ENCODE data around the gene RFXAP. TPM values are rescaled to one million over a fixed set of nuclear protein-coding genes. Genes with fewer than 3 reads are reported as not detected.

The RFXAP gene
- total RNA-seq, 3 donors from 2014 or later: 5.0 to 6.3 (median 5.9) TPM

DNA sequence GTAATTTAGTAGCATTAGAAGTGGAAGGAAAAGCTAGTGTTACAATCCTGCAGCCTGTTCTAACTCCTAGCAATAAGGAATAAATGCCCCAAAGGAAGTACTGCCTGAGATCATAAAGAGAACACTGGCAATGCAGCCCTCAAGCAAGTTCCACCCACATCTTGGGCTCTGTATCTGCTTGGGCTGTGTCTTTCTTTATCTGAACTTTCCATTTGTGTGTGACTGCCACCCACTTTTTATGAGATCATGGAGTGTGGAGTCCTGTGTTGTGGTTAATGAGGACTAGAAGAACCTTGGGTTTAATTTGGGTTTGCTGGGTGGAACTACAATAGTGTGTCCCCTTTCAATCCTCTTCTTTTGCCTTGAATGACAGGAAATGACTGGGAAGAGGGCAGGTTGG lies 38.2 kb downstream of the RFXAP start:
- H3K4me3 ChIP-seq: no peak overlapping the region
- intact Hi-C loops (cut with DNase I, micrococcal nuclease): loop anchor here (5.0 kb wide), 1 partner anchor 125 kb away; no protein-coding TSS in a partner anchor
- H3K36me3 ChIP-seq (ENCODE audit: low read depth): no peaks in the 10 kb centered on the region
- peak; percentile 31 for ATAC-seq
- TF ChIP-seq, protein P1, sequence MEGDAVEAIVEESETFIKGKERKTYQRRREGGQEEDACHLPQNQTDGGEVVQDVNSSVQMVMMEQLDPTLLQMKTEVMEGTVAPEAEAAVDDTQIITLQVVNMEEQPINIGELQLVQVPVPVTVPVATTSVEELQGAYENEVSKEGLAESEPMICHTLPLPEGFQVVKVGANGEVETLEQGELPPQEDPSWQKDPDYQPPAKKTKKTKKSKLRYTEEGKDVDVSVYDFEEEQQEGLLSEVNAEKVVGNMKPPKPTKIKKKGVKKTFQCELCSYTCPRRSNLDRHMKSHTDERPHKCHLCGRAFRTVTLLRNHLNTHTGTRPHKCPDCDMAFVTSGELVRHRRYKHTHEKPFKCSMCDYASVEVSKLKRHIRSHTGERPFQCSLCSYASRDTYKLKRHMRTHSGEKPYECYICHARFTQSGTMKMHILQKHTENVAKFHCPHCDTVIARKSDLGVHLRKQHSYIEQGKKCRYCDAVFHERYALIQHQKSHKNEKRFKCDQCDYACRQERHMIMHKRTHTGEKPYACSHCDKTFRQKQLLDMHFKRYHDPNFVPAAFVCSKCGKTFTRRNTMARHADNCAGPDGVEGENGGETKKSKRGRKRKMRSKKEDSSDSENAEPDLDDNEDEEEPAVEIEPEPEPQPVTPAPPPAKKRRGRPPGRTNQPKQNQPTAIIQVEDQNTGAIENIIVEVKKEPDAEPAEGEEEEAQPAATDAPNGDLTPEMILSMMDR (IDR thresholded peaks at IDR 0.05): no peak
- no peaks in the 10 kb centered on the region for H3K4me1 ChIP-seq (ENCODE audit: low read depth)
- DNase-seq: no peak
- H3K9me3 ChIP-seq: no peaks in the 10 kb centered on the region

DNA sequence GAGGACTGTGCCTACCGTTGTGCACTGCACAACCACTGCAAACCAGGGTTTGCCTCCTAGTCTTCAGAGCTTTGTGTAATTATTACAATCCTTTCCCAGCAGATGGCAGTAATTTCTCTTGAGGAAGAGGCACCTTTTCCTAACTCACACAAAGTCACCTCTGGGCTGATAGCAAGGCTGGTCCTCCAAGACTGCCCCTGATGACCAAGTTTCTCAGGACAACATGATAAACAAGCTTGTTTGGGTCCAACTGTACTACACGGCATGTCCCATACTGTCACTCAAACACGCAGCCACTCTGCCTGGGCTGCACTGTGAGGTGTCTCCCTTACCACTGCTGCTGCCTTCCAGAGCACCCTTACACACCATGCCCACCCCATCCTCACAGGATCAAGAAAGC lies 39.3 kb downstream of the RFXAP start:
- DNase-seq: peak in 1 of 3 donors; percentile 18
- Histone ChIP-seq H3K9me3 (no peaks in the 10 kb centered on the region), H3K4me1 (ENCODE audit: low read depth) (no peaks in the 10 kb centered on the region), H3K36me3 (ENCODE audit: low read depth) (no peaks in the 10 kb centered on the region), H3K4me3 (no peak overlapping the region)
- intact Hi-C loops (cut with DNase I, micrococcal nuclease): loop anchor here (5.0 kb wide), 1 partner anchor 124 kb away; no protein-coding TSS in a partner anchor
- TF ChIP-seq, protein P1 (IDR thresholded peaks at IDR 0.05): no peak
- ATAC-seq: peak; percentile 86

DNA sequence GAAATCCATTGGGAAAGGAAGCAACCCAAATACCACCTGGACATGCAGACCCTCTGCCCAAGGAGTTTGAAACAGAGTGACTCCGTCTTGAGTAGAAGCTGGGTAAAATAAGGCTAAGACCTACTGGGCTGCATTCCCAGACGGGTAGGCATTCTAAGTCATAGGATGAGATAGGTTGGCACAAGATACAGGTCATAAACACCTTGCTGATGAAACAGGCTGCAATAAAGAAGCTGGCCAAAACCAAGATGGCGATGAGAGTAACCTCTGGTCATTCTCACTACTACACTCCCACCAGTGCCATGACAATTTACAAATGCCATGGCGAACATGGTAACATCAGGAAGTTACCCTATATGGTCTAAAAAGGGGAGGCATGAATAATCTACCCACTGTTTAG lies 40.2 kb downstream of the RFXAP start:
- no peaks in the 10 kb centered on the region for H3K4me1 ChIP-seq (ENCODE audit: low read depth)
- no peaks in the 10 kb centered on the region for H3K9me3 ChIP-seq
- ATAC-seq (no peak), DNase-seq (no peak)
- no peaks in the 10 kb centered on the region for H3K36me3 ChIP-seq (ENCODE audit: low read depth)
- TF ChIP-seq, protein P1 (IDR thresholded peaks at IDR 0.05): no peak
- intact Hi-C loops (cut with DNase I, micrococcal nuclease): loop anchor here (5.0 kb wide), 1 partner anchor 123 kb away; no protein-coding TSS in a partner anchor
- no peak overlapping the region for H3K4me3 ChIP-seq

DNA sequence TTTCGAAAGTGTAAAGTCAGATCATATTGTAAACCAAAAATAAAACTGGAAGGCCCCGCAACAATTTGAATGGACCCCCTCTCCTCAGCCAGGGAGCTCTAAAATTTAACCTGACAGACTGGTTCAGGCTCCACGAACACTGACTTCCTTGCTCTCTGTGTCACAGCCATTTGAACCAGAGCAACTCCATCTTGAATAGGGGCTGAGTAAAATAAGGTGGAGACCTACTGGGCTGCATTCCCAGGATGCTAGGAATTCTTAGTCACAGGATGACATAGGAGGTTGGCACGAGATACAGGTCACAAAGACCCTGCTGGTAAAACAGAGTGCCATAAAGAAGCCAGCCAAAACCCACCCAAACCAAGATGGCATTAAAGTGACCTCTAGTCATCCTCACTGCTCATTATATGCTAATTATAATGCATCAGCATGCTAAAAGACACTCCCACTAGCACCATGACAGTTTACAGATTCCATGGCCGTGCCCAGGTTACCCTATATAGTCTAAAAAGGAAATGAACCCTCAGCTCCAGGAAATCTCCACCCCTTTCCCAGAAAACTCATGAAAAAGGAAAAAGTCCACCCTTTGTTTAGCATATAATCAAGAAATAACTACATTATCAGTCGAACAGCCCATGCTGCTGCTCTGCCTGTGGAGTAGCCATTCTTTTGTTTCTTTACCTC lies 43.1 kb downstream of the RFXAP start:
- intact Hi-C loops (cut with DNase I, micrococcal nuclease): no loop called here
- no peak for ATAC-seq
- Histone ChIP-seq H3K9me3 (no peaks in the 10 kb centered on the region), H3K4me1 (ENCODE audit: low read depth) (peaks cover 8% of the 10 kb centered on the region), H3K36me3 (ENCODE audit: low read depth) (no peaks in the 10 kb centered on the region), H3K4me3 (no peak overlapping the region)
- DNase-seq: no peak
- TF ChIP-seq, protein P1 (IDR thresholded peaks at IDR 0.05): no peak

DNA sequence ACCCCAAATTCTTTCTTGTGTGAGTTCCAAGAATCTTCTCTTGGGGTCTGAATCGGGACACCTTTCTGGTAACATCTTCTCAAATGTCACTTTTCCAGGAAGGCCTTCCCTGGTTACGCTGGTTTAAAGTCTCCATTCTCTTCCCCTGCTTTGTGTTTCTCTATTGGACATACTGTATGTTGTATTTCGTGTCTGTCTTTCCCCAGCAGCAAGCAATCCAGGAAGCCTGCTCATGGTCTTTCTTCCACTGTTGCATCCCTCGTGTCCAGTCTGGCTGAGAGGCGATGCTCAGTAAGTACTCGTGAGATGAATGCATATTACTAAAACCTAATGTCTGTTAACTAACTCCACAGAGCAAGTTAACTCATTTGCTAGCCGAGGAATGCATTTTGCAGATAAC lies 43.7 kb downstream of the RFXAP start:
- H3K9me3 ChIP-seq: no peaks in the 10 kb centered on the region

More for the DNA sequence above, 43.7 kb downstream of the RFXAP start:
- intact Hi-C loops (cut with DNase I, micrococcal nuclease): no loop called here
- Histone ChIP-seq H3K4me1 (ENCODE audit: low read depth) (peaks cover 8% of the 10 kb centered on the region), H3K36me3 (ENCODE audit: low read depth) (no peaks in the 10 kb centered on the region), H3K4me3 (no peak overlapping the region)
- DNase-seq (no peak), ATAC-seq (no peak)
- TF ChIP-seq, protein P1 (IDR thresholded peaks at IDR 0.05): no peak
